PC-9 (cell line): ENCODE data around the gene VGLL4. TPM values are rescaled to one million over a fixed set of nuclear protein-coding genes. Genes with fewer than 3 reads are reported as not detected.
A peak's percentile ranks its signal among the peaks of the same experiment; 100 is the strongest.

Source experiments
- BruUV-seq: library from RNA; stranded (reverse); fragments of 400-500 nt; replicated peaks from 2 replicates; lab custom pipeline; 2021; lab: Mats Ljungman, UMichigan
- CTCF ChIA-PET: fragments of 300-600 bp; sonication (Branson Sonifier 250); formaldehyde crosslinking; loops from one replicate; lab custom pipeline; 2022; ENCODE audit warnings: antibody characterized with exemption; lab: Charles Lee
- POLR2A ChIA-PET: fragments of 300-600 bp; sonication (Branson Sonifier 250); formaldehyde crosslinking; loops from one replicate; lab custom pipeline; 2022; ENCODE audit warnings: antibody characterized with exemption; ENCODE audit not compliant: unreplicated experiment; lab: Charles Lee
- DNase-seq, 2 experiments: peaks; one replicate each; pipeline versions ENCODE4 v3.0.0 to v3.0.0-alpha.2; 2015 to 2022; ENCODE audit warnings: mixed read lengths in 1 of 2
- H2AFZ ChIP-seq: fragments of 200-600 bp; sonication (generic); 2 replicates; pipeline ENCODE4 v1.8.1; 2017; ENCODE audit warnings: antibody characterized with exemption
- H3F3A ChIP-seq: fragments of 200-600 bp; sonication (generic); 2 replicates; pipeline ENCODE4 v1.8.1; 2017; ENCODE audit warnings: antibody characterized with exemption, mild to moderate bottlenecking, low read depth; ENCODE audit not compliant: insufficient read depth
- H3K27ac ChIP-seq: fragments of 200-600 bp; sonication (generic); 2 replicates; pipeline ENCODE4 v1.6.1; 2016; ENCODE audit warnings: mixed run types
- H3K27me3 ChIP-seq: fragments of 200-600 bp; sonication (generic); 2 replicates; pipeline ENCODE4 v1.6.1; 2016; ENCODE audit warnings: low read depth, mixed run types; ENCODE audit not compliant: insufficient read depth
- H3K36me3 ChIP-seq: fragments of 200-600 bp; sonication (generic); 2 replicates; pipeline ENCODE4 v1.6.1; 2016; ENCODE audit warnings: low read depth, mixed run types
- H3K4me1 ChIP-seq: fragments of 200-600 bp; sonication (generic); replicated peaks from 2 replicates; pipeline ENCODE4 v1.6.1; 2016; ENCODE audit warnings: mixed run types; ENCODE audit not compliant: insufficient read depth
- H3K4me2 ChIP-seq: fragments of 200-600 bp; sonication (generic); 2 replicates; pipeline ENCODE4 v1.6.1; 2017; ENCODE audit warnings: mixed run types
- H3K4me3 ChIP-seq: fragments of 200-600 bp; sonication (generic); 2 replicates; pipeline ENCODE4 v1.6.1; 2016; ENCODE audit warnings: mixed run types
- H3K79me2 ChIP-seq: fragments of 200-600 bp; sonication (generic); 2 replicates; pipeline ENCODE4 v1.6.1; 2017; ENCODE audit warnings: low read depth, mixed run types
- H3K9me2 ChIP-seq: fragments of 200-600 bp; sonication (generic); 2 replicates; pipeline ENCODE4 v1.8.1; 2017; ENCODE audit warnings: mild to moderate bottlenecking; ENCODE audit not compliant: insufficient read depth
- H3K9me3 ChIP-seq: fragments of 200-600 bp; sonication (generic); 2 replicates; pipeline ENCODE4 v1.8.1; 2016; ENCODE audit warnings: low read depth; ENCODE audit not compliant: insufficient read depth
- H4K20me1 ChIP-seq: fragments of 200-600 bp; sonication (generic); 2 replicates; pipeline ENCODE4 v1.8.1; 2017; ENCODE audit not compliant: insufficient read depth
- EZH2 ChIP-seq: fragments of 200-600 bp; sonication (generic); IDR thresholded peaks from 2 replicates; pipeline ENCODE4 v1.8.0; 2017; ENCODE audit warnings: antibody characterized with exemption, low read depth
- intact Hi-C: fragments of 100-400 bp; cut with micrococcal nuclease; formaldehyde crosslinking; loops from one replicate; pipeline ENCODE4 v1.10.0; 2022; ENCODE audit not compliant: unreplicated experiment
- total RNA-seq: library from RNA; stranded (reverse); gene quantifications from 2 replicates; pipeline ENCODE4 v1.2.3, GENCODE V29; 2021
- TF ChIP-seq, protein P1 (sequence below): fragments of 200-600 bp; sonication (generic); conservative IDR thresholded peaks from 2 replicates; pipeline ENCODE4 v1.6.1; 2017; ENCODE audit warnings: mixed run types, antibody characterized with exemption, mild to moderate bottlenecking, moderate library complexity

The VGLL4 gene
- total RNA-seq, 1 experiment from 2014 or later, result 42.2 TPM

DNA sequence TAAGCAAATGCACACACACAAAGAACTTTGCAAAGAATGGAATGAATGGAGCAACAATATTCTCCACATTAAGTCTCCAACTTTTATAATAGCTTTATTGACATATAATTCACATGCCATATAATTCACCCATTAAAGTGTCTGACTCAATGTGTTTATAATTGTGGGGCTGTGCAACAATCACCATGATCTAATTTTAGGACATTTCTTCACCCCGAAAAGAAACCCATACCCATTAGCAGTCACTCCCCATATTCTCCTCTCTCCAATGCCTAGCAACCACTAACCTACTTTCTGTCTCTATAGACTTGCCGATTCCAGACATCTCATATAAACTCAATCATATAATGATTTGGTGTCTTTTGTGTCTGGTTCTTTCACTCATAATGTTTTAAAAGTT lies 22.6 kb downstream of the VGLL4 start:
- Histone ChIP-seq H3K4me2 (no peak overlapping the region), H3K27ac (no peak overlapping the region), H4K20me1 (peaks cover 57% of the 10 kb centered on the region), H3K79me2 (peaks cover 93% of the 10 kb centered on the region), H3K9me3 (no peaks in the 10 kb centered on the region), H3K9me2 (no peaks in the 10 kb centered on the region), H2AFZ (no peak overlapping the region), H3K4me1 (no peaks in the 10 kb centered on the region; the same call in 1 of the 2 replicates), H3F3A (0 out of 2 replicates have a peak, but pooled peaks cover 8% of the 10 kb centered on the region), H3K27me3 (no peaks in the 10 kb centered on the region), H3K4me3 (no peak overlapping the region), H3K36me3 (no peaks in the 10 kb centered on the region)
- CTCF ChIA-PET, result interaction anchor here (1.1 kb wide), 1 partner anchor 241 kb away, joined by 3 read pairs; no protein-coding TSS in a partner anchor
- POLR2A ChIA-PET, result interaction anchor here (0.6 to 1.1 kb wide), 2 partner anchors 21 to 30 kb away, joined by 4 to 11 read pairs; no protein-coding TSS in a partner anchor
- no TSS peak for BruUV-seq
- no peak for DNase-seq
- intact Hi-C loops, result no loop called here
- TF ChIP-seq EZH2, result no peak
- TF ChIP-seq, protein P1, sequence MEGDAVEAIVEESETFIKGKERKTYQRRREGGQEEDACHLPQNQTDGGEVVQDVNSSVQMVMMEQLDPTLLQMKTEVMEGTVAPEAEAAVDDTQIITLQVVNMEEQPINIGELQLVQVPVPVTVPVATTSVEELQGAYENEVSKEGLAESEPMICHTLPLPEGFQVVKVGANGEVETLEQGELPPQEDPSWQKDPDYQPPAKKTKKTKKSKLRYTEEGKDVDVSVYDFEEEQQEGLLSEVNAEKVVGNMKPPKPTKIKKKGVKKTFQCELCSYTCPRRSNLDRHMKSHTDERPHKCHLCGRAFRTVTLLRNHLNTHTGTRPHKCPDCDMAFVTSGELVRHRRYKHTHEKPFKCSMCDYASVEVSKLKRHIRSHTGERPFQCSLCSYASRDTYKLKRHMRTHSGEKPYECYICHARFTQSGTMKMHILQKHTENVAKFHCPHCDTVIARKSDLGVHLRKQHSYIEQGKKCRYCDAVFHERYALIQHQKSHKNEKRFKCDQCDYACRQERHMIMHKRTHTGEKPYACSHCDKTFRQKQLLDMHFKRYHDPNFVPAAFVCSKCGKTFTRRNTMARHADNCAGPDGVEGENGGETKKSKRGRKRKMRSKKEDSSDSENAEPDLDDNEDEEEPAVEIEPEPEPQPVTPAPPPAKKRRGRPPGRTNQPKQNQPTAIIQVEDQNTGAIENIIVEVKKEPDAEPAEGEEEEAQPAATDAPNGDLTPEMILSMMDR, result no peak

DNA sequence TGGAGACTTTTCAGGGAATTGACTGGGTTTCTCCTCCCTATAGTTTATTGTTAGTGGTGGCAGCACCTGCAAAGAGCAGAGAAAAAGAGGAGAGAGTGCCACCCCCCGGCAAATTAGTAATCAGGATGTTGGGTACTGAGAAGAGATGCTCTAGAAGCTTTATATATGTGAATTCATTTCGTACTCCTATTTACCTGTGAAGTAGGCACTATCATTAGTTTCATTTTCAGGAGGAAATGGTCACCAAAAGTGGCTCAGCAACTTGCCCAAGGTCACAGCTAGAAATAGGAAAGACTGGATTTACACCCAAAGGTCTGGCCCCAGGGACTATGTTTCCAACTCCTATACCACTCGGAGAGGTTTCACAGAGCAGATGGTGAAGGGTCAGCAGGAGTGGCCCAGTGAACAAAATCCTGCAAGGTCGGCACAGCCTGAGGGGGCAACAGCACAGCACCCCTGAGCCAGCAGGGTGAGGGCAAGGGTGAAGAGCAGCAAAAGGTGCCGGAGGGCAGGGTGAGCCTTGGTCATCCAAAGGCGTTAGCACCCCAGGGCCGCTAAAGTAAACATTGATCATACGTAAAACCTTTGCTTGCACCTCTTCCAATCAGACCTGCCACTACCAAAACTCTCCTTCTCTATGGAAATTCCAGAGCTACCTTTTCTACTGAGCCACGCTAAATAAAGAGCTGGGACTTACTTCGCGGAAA lies 23.6 kb downstream of the VGLL4 start:
- POLR2A ChIA-PET, result interaction anchor here (0.6 to 0.7 kb wide), 2 partner anchors 31 to 112 kb away, joined by 3 to 4 read pairs; no protein-coding TSS in a partner anchor
- Histone ChIP-seq H4K20me1 (peaks cover 53% of the 10 kb centered on the region), H3K4me1 (no peaks in the 10 kb centered on the region; the same call in 1 of the 2 replicates), H3K79me2 (peaks cover 93% of the 10 kb centered on the region), H3K4me3 (no peak overlapping the region), H3K27ac (no peak overlapping the region), H3K4me2 (peak overlapping the region; percentile 29; the same call in 1 of the 2 replicates), H3F3A (0 out of 2 replicates have a peak, but pooled peaks cover 8% of the 10 kb centered on the region), H2AFZ (no peak overlapping the region), H3K9me3 (no peaks in the 10 kb centered on the region), H3K27me3 (no peaks in the 10 kb centered on the region), H3K36me3 (no peaks in the 10 kb centered on the region), H3K9me2 (no peaks in the 10 kb centered on the region)
- no peak for TF ChIP-seq EZH2
- TF ChIP-seq, protein P1, result no peak
- no TSS peak for BruUV-seq
- peak; percentile 49 to 51 for DNase-seq
- intact Hi-C loops, result loop anchor here (1.0 kb wide), 1 partner anchor 20 kb away; no protein-coding TSS in a partner anchor
- CTCF ChIA-PET, result interaction anchor here (1.1 kb wide), 1 partner anchor 240 kb away, joined by 3 read pairs; no protein-coding TSS in a partner anchor

DNA sequence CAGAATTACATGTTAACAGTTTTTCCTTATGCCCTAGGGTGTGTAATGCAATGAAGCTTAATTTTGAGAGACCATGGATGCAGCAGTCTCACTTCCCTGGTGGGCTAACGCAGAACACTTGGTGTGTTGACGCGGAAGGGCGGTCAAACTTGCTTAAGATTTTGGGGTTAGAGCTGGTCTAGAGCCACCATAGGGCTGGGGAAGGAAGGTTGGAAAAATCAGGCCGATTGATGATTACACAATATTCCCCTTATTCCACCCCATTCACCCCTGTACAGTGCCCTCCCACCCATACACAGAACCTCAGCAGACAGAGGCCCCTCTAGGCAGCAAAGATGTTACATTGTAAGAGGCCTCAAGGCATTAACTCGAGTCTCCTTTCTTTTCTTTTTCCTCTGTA lies 24.3 kb downstream of the VGLL4 start:
- H3K4me1 ChIP-seq, result no peaks in the 10 kb centered on the region; the same call in 1 of the 2 replicates
- CTCF ChIA-PET, result interaction anchor here (0.7 kb wide), 1 partner anchor 96 kb away, joined by 3 read pairs; no protein-coding TSS in a partner anchor

More for the DNA sequence above, 24.3 kb downstream of the VGLL4 start:
- Histone ChIP-seq H3K27ac (no peak overlapping the region), H3K27me3 (no peaks in the 10 kb centered on the region), H3F3A (0 out of 2 replicates have a peak, but pooled peaks cover 8% of the 10 kb centered on the region), H3K9me3 (no peaks in the 10 kb centered on the region), H3K9me2 (no peaks in the 10 kb centered on the region), H3K79me2 (peaks cover 93% of the 10 kb centered on the region), H4K20me1 (peaks cover 50% of the 10 kb centered on the region), H2AFZ (no peak overlapping the region), H3K4me2 (no peak overlapping the region), H3K4me3 (no peak overlapping the region), H3K36me3 (no peaks in the 10 kb centered on the region)
- no TSS peak for BruUV-seq
- POLR2A ChIA-PET, result interaction anchor here (0.7 kb wide), 1 partner anchor 111 kb away, joined by 3 read pairs; no protein-coding TSS in a partner anchor
- intact Hi-C loops, result no loop called here
- DNase-seq, result no peak
- TF ChIP-seq EZH2, result no peak
- TF ChIP-seq, protein P1, result no peak
